Measurements from ENCODE around the gene RPS27A.
"Not testable (repeated sequence)": the region's sequence is repeated elsewhere in the genome, so short reads cannot be mapped to it uniquely, and the experiment has no call there.

The RPS27A gene

DNA sequence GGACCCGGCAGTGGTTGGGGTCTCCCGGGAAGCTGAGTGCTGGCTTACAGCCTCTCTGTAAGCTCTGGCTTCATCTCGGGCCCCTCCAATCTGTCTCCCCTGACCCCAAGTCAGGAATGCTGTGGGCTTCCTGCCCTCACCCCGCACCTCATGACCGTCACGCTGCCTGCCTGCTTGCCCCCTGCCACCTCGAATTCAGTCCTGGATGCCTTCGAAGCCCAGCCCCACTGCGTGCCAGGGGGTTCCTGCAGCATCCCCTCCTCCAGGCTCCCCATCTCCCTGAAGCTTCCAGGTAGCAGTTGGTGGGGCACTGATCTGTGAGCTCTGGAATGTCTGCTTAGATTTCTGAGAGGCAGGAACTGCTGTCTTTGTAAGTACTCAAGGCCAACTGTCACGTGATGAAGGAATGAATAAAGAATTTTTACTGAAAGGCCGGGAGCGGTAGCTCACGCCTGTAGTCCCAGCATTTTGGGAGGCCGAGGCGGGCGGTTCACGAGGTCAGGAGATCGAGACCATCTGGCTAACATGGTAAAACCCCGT, 6.9 kb upstream of the RPS27A start:
- Histone ChIP-seq H3K4me3 (ENCODE audit: low read length) (no peak overlapping the region), H3K9me3 (ENCODE audit: control insufficient read depth, insufficient read depth, low read length) (no peaks in the 10 kb centered on the region), H3K27ac (ENCODE audit: low read length) (no peak overlapping the region), H3K27me3 (ENCODE audit: control insufficient read depth, insufficient read depth, low read length) (no peaks in the 10 kb centered on the region), H3K4me1 (ENCODE audit: control insufficient read depth, insufficient read depth, low read length) (no peaks in the 10 kb centered on the region), H3K36me3 (ENCODE audit: control insufficient read depth, insufficient read depth, low read length) (no peaks in the 10 kb centered on the region)
- no peak for DNase-seq (ENCODE audit: low read depth, low spot score)
- no CpG with 5 or more reads among the region's 19 CpGs for WGBS (ENCODE audit: insufficient coverage, insufficient read length)

DNA sequence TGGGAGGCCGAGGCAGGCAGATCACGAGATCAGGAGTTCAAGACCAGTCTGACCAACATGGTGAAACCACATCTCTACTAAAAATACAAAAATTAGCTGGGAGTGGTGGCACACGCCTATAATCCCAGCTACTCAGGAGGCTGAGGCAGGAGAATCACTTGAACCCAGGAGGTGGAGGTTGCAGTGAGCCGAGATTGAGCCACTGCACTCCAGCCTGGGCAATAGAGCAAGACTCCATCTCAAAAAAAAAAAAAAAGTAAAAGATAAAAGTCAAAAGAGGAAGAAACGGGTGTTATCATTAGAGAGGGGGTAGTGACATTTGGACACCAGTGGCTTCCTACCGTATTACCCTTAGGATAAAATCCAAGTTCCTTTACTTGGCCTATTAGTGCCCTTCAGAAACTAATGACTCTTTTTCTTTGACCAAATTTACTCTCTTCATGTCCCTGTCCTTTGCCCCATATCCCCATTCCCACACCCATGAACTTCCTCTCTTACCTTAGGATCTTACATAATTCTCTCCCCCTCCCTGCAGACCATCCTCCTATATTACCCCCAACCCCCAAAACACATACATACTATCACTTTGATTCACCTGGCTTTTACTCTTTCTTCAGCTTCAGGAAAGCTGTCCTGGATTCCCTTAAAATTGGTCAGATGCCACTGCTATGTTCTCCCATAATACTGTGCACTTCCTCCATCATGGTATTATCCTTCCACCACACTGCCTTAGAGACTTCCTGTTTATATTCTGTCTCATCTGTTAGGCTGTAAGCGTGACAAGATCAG, 4.9 kb upstream of the RPS27A start:
- no CpG with 5 or more reads among the region's 7 CpGs for WGBS (ENCODE audit: insufficient coverage, insufficient read length)
- H3K4me3 ChIP-seq (ENCODE audit: low read length); H3K27ac ChIP-seq (ENCODE audit: low read length); H3K27me3 ChIP-seq (ENCODE audit: control insufficient read depth, insufficient read depth, low read length); H3K9me3 ChIP-seq (ENCODE audit: control insufficient read depth, insufficient read depth, low read length); DNase-seq (ENCODE audit: low read depth, low spot score); H3K4me1 ChIP-seq (ENCODE audit: control insufficient read depth, insufficient read depth, low read length); H3K36me3 ChIP-seq (ENCODE audit: control insufficient read depth, insufficient read depth, low read length): not testable (repeated sequence)

DNA sequence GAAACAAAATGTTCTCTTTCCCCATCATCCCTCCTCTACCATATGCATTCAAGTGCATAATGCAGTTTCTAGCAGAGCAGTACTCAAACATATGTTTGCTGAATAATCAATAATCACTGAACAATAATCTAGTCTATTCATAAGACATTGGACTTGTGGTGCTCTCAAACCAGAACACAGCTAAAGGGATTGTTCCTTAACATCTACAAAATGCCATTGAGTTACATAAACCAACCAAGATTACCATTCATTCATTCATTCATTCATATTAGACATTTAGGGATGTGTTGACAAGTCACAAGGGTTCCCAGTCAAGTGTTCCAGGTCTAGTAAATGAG, 4.3 kb upstream of the RPS27A start:
- H3K27me3 ChIP-seq (ENCODE audit: control insufficient read depth, insufficient read depth, low read length) = no peaks in the 10 kb centered on the region
- H3K9me3 ChIP-seq (ENCODE audit: control insufficient read depth, insufficient read depth, low read length) = no peaks in the 10 kb centered on the region
- no peak for DNase-seq (ENCODE audit: low read depth, low spot score)
- peaks cover under 1% of the 10 kb centered on the region; the same call in 1 of the 2 replicates for H3K36me3 ChIP-seq (ENCODE audit: control insufficient read depth, insufficient read depth, low read length)
- no peak overlapping the region for H3K27ac ChIP-seq (ENCODE audit: low read length)
- H3K4me1 ChIP-seq (ENCODE audit: control insufficient read depth, insufficient read depth, low read length) = no peaks in the 10 kb centered on the region
- H3K4me3 ChIP-seq (ENCODE audit: low read length) = no peak overlapping the region

DNA sequence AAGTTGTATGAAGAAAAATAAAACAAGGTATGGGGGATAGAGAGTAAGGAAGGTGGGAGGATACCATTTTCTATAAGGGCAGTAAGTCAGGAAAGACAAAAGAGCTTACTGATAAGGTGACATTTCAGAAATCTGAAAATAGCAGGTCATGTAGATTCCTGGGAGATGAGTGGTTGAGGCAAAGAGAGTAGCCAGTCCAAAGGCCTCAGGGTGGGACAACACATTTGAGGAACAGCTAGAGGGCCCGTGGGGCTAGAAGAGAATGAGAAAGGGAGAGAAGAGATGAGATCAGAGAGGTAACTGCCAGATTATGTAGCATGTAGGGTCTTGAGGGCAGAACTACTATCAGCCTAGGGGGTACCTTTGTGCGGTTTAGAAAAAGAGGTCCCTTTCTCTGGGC, 3.3 kb upstream of the RPS27A start:
- no peaks in the 10 kb centered on the region for H3K27me3 ChIP-seq (ENCODE audit: control insufficient read depth, insufficient read depth, low read length)
- WGBS (ENCODE audit: insufficient coverage, insufficient read length) = no CpG with 5 or more reads among the region's 2 CpGs
- no peak overlapping the region for H3K27ac ChIP-seq (ENCODE audit: low read length)
- no peak overlapping the region for H3K4me3 ChIP-seq (ENCODE audit: low read length)
- peaks cover 11% of the 10 kb centered on the region for H3K36me3 ChIP-seq (ENCODE audit: control insufficient read depth, insufficient read depth, low read length)
- DNase-seq (ENCODE audit: low read depth, low spot score) = no peak
- H3K4me1 ChIP-seq (ENCODE audit: control insufficient read depth, insufficient read depth, low read length) = no peaks in the 10 kb centered on the region; the same call in 1 of the 2 replicates
- H3K9me3 ChIP-seq (ENCODE audit: control insufficient read depth, insufficient read depth, low read length) = no peaks in the 10 kb centered on the region

DNA sequence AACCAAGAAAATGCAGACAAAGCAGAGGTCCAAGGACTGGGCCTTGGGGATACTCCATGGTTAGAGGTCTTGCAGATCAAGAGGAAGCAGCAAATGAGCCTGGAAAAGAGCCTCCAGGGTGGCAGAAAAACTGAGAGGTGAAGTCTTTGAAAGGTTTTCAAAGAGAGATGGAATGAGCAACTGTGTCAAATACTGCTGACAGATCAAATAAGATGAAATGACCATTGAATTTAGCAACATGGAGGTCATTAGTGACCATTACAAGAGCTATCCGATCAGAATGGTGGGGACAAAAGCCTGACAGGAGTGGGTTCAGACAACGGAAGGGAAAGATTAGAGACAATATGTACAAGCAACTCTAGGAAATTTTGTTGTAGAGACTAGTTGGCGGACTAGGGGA, 1.9 kb upstream of the RPS27A start:
- DNase-seq (ENCODE audit: low read depth, low spot score) = no peak
- H3K9me3 ChIP-seq (ENCODE audit: control insufficient read depth, insufficient read depth, low read length) = no peaks in the 10 kb centered on the region
- H3K36me3 ChIP-seq (ENCODE audit: control insufficient read depth, insufficient read depth, low read length) = peaks cover 20% of the 10 kb centered on the region
- H3K27ac ChIP-seq (ENCODE audit: low read length) = no peak overlapping the region
- WGBS (ENCODE audit: insufficient coverage, insufficient read length) = no CpG with 5 or more reads among the region's 3 CpGs
- no peak overlapping the region for H3K4me3 ChIP-seq (ENCODE audit: low read length)
- H3K27me3 ChIP-seq (ENCODE audit: control insufficient read depth, insufficient read depth, low read length) = no peaks in the 10 kb centered on the region
- H3K4me1 ChIP-seq (ENCODE audit: control insufficient read depth, insufficient read depth, low read length) = no peaks in the 10 kb centered on the region; the same call in 1 of the 2 replicates

DNA sequence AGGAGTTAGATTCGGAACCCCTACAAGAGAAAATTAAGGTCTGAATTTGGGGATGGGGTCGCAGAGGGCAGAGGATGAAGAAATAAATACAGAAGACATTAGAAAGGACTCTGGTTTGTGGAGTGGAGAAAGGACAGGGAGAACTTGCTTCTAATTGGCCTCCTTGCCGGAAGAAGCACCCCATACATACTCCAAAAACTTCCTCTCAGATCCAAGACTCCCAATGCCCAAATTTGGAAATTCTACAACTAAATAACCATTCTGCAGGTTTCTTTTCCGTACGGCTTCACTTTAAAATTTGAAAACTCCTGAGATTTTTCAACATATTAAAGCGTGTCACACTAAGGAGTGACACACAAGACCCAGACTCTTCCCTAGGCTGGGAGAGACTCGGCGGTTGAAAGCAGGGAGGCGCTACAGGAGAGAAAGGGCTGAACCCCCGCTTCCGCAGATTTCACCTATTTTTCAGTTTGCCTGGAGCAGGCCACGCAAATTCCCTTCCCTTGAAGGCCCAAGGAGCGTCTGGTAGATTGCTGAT, 873 bp upstream of the RPS27A start:
- no peak for DNase-seq (ENCODE audit: low read depth, low spot score)
- H3K4me1 ChIP-seq (ENCODE audit: control insufficient read depth, insufficient read depth, low read length) = no peaks in the 10 kb centered on the region; the same call in 1 of the 2 replicates
- no peaks in the 10 kb centered on the region for H3K9me3 ChIP-seq (ENCODE audit: control insufficient read depth, insufficient read depth, low read length)
- peaks cover 23% of the 10 kb centered on the region for H3K36me3 ChIP-seq (ENCODE audit: control insufficient read depth, insufficient read depth, low read length)
- no CpG with 5 or more reads among the region's 13 CpGs for WGBS (ENCODE audit: insufficient coverage, insufficient read length)
- no peaks in the 10 kb centered on the region for H3K27me3 ChIP-seq (ENCODE audit: control insufficient read depth, insufficient read depth, low read length)
- no peak overlapping the region for H3K27ac ChIP-seq (ENCODE audit: low read length)
- peak overlapping the region; percentile 44; the same call in 1 of the 2 replicates for H3K4me3 ChIP-seq (ENCODE audit: low read length)

DNA sequence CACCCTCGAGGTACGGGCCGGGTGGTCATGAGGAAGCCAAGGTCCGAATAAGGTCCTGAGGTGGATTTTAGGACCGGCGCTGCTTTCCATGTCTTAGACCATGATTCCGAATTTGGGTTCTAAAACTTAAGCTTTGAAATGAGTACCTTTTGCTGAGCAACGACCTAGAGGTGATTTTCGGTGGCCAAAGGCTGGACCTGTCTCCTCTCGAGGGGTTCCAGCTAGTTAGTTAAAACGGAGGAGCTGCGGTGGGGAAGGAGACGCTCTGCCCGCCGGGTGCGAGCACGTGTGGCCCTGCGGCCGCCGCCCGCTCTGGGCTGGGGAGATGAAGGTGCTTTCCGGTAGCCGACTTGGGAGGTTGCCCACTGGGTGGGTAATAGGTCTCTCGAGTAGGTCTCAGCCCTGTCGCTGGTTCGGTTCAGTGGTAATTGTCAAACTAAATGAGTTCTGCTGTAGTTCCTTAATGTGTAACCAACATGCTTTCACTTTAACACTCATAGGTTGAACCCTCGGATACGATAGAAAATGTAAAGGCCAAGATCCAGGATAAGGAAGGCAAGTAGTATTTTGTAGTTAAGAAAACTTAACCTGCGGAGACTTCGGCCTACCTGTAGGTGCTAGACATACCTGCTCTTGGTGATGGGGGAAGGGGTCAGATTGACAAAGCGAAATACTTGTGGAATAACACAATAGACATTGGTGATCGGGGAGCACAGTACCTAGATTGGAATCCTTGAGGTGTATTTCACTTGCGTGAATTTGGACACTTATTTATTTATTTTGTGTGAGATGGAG, 572 bp downstream of the RPS27A start:
- no CpG with 5 or more reads among the region's 33 CpGs for WGBS (ENCODE audit: insufficient coverage, insufficient read length)
- peak overlapping the region; percentile 98 for H3K4me3 ChIP-seq (ENCODE audit: low read length)
- no peak overlapping the region for H3K27ac ChIP-seq (ENCODE audit: low read length)
- no peaks in the 10 kb centered on the region; the same call in 1 of the 2 replicates for H3K4me1 ChIP-seq (ENCODE audit: control insufficient read depth, insufficient read depth, low read length)
- H3K36me3 ChIP-seq (ENCODE audit: control insufficient read depth, insufficient read depth, low read length) = peaks cover 23% of the 10 kb centered on the region
- H3K27me3 ChIP-seq (ENCODE audit: control insufficient read depth, insufficient read depth, low read length) = no peaks in the 10 kb centered on the region
- DNase-seq (ENCODE audit: low read depth, low spot score) = no peak
- no peaks in the 10 kb centered on the region for H3K9me3 ChIP-seq (ENCODE audit: control insufficient read depth, insufficient read depth, low read length)

DNA sequence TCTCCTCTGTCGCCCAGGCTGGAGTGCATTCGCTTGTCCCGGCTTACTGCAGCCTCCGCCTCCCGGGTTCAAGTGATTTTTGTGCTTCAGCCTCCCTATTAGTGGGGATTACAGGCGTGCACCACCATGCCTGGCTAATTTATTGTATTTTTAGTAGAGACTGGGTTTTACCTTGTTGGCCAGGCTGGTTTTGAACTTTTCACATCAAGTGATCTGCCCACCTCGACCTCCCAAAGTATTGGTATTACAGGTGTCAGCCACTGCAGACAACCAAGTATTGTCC, 1.1 kb downstream of the RPS27A start:
- WGBS (ENCODE audit: insufficient coverage, insufficient read length) = no CpG with 5 or more reads among the region's 7 CpGs
- no peak overlapping the region for H3K27ac ChIP-seq (ENCODE audit: low read length)
- no peak for DNase-seq (ENCODE audit: low read depth, low spot score)
- no peaks in the 10 kb centered on the region for H3K9me3 ChIP-seq (ENCODE audit: control insufficient read depth, insufficient read depth, low read length)
- peak overlapping the region; percentile 98; the same call in 1 of the 2 replicates for H3K4me3 ChIP-seq (ENCODE audit: low read length)
- no peaks in the 10 kb centered on the region for H3K27me3 ChIP-seq (ENCODE audit: control insufficient read depth, insufficient read depth, low read length)
- H3K4me1 ChIP-seq (ENCODE audit: control insufficient read depth, insufficient read depth, low read length) = no peaks in the 10 kb centered on the region; the same call in 1 of the 2 replicates
- H3K36me3 ChIP-seq (ENCODE audit: control insufficient read depth, insufficient read depth, low read length) = peaks cover 23% of the 10 kb centered on the region

DNA sequence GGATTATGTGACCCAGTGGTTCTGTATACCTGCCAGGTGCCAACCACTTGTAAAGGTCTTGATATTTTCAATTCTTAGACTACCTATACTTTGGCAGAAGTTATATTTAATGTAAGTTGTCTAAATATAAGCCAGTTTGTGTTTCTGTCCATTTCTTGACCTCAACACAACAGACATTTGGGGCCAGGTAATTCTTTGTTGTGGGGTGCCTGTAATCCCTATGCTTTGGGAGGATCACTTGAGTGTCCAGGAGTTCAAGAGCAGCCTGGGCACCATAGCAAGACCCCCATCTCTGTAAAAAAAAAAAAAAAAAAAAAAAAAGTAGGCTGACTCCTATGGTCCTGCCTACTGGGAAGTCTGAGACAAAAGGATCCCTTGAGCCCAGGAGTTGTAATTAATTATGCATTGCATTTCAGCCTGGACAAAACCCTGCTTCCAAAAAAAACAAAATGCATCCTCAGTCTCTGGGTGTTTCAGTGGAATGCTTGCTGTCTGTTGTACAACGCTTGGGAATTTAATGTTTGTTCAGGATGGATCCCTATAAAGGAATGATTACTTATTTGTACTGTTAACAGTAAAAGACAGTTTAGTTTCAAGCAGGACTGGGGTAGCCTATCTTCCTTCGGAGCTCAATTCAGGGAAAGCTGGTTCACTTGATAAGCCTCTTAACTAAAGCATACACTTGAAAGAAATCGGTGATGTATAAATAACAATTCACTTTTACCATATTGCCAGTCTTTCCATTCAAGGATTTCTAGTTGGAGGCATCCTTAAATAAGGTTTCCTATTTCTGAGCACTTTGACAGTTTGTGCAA, 3.4 kb downstream of the RPS27A start:
- Histone ChIP-seq H3K4me1 (ENCODE audit: control insufficient read depth, insufficient read depth, low read length) (no peaks in the 10 kb centered on the region; the same call in 1 of the 2 replicates), H3K27ac (ENCODE audit: low read length) (no peak overlapping the region), H3K9me3 (ENCODE audit: control insufficient read depth, insufficient read depth, low read length) (no peaks in the 10 kb centered on the region), H3K36me3 (ENCODE audit: control insufficient read depth, insufficient read depth, low read length) (peaks cover 23% of the 10 kb centered on the region), H3K27me3 (ENCODE audit: control insufficient read depth, insufficient read depth, low read length) (no peaks in the 10 kb centered on the region), H3K4me3 (ENCODE audit: low read length) (no peak overlapping the region)
- no CpG with 5 or more reads among the region's 3 CpGs for WGBS (ENCODE audit: insufficient coverage, insufficient read length)
- DNase-seq (ENCODE audit: low read depth, low spot score) = no peak

DNA sequence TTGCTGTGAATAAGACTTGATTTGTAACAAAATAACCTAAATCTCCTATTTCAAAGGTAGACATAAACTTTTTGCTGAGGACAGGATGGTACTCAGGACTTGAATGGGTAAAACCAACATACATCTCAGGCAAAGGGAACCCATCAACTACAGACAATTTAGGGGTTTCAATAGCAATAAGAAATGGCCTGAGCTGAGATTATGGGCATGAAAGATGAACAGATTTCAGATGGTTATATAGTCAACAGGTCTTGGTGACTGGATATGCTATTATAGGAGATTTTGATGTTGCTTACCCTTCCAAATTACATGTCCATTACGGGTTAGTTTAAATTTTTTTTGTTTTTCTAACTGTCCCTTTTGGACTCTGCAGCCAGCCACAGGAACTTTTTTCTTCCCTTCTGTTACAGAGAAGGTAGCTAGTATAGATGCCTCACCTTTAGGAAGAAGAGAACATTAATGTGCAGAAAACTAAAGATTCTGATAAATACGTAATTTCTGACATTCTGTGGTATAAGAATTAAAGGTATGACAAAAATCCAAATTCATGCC, 4.6 kb downstream of the RPS27A start:
- Histone ChIP-seq H3K27ac (ENCODE audit: low read length) (no peak overlapping the region), H3K36me3 (ENCODE audit: control insufficient read depth, insufficient read depth, low read length) (peaks cover 23% of the 10 kb centered on the region), H3K4me1 (ENCODE audit: control insufficient read depth, insufficient read depth, low read length) (no peaks in the 10 kb centered on the region; the same call in 1 of the 2 replicates), H3K9me3 (ENCODE audit: control insufficient read depth, insufficient read depth, low read length) (no peaks in the 10 kb centered on the region), H3K27me3 (ENCODE audit: control insufficient read depth, insufficient read depth, low read length) (no peaks in the 10 kb centered on the region), H3K4me3 (ENCODE audit: low read length) (no peak overlapping the region)
- no CpG with 5 or more reads among the region's 2 CpGs for WGBS (ENCODE audit: insufficient coverage, insufficient read length)
- DNase-seq (ENCODE audit: low read depth, low spot score) = no peak

Data from iPS DF 6.9 (cell line).